GM12875 (cell line): ENCODE results near the gene MEGF11.

Source experiments
- H3K4me3 ChIP-seq: one replicate; pipeline ENCODE4 v1.5.1; 2011; ENCODE audit warnings: low read depth, low read length, control low read depth
- CTCF ChIP-seq: IDR thresholded peaks from 2 replicates; pipeline ENCODE4 v1.5.1; 2011; ENCODE audit warnings: low read depth, mild to moderate bottlenecking, control low read depth, inconsistent platforms, low read length, moderate library complexity, borderline replicate concordance; ENCODE audit not compliant: insufficient read depth

MEGF11 gene

GRCh38 chr15:66293419-66294156, 40.0 kb upstream of the MEGF11 start, which contains the start of gene DIS3L:
Gene DIS3L, plus strand, starts transcription at chr15:66293568. Its CDS starts 29 bp downstream, at chr15:66293597.
- no peak for TF ChIP-seq CTCF
- peak within 1 kb of the TSS; percentile 52 for H3K4me3 ChIP-seq

GRCh38 chr15:66292571-66293418, 39.2 kb upstream of the MEGF11 start:
- no peak for TF ChIP-seq CTCF
- H3K4me3 ChIP-seq, result peak overlapping the region; percentile 52

- TF ChIP-seq CTCF, result no peak
- no peak overlapping the region for H3K4me3 ChIP-seq
Measured at GRCh38 chr15:66291816-66292570, 38.4 kb upstream of the MEGF11 start.

DNA sequence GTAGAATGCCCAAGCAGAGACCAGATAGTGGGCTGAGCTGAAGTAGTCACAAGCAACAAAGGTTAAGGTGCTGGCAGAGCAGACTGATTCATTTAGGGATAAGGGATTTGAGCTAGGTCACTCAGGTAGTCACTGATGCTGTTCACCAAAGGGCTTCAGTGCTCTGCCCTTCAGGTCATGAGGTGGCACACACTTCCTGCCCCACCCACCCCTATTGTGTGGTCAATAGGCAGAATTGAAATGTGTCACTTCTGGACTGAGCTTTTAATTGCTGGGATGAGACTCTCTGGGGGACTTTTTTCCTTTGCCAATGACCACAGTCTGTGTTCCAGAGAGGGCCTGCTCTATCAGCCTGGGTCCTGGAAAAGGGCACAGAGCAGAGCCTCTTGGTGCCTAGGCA, 37.0 kb upstream of the MEGF11 start:
- H3K4me3 ChIP-seq, result no peak overlapping the region
- TF ChIP-seq CTCF, result no peak

DNA sequence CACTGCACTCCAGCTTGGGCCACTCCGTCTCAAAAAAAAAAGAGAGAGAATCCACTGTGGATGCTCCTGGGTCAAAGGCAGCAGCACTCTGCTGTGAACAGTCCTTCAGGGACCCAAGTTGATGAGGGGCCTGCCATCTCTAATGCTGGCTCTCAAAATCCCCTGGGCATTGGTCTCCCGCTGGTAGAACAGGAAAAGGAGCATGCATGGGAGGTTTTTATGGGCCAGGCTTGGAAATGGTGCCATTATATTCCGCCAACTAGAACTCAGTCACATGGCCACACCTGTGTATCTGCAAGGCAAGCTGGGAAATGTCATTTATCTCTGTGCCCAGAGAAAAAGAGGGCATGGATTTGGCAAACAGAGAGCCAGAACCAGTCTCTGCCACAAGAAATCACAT, 36.5 kb upstream of the MEGF11 start:
- TF ChIP-seq CTCF, result no peak
- no peak overlapping the region for H3K4me3 ChIP-seq

DNA sequence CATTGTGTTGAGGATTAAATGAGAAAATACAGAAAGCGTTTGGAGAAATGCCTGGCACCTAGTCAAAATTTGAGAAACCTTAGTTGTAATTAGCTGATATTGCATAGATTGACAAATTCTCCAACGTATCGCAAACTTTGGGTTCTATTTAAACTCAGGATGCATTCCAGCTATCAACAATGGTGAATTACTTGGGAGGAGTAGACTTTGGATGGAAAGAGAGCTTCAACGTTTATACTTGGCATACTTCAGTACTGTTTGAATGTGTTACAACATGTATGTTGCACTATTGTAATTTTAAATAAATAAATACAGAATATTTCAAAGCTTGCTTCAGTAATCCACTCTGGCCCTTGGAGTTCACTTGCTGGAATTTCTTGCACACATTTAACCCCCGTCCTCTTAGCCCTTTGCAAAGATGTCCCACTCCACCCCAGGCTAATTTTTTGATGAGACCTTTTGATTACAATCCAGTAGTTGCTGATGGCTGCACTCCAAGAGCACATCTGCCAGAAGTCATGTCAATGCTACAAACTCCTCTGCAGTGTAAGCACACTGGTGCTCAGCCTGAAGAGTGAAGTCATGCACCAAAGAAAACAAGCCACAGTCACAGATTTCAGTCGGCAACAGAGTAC, 35.1 kb upstream of the MEGF11 start:
- no peak overlapping the region for H3K4me3 ChIP-seq
- TF ChIP-seq CTCF, result no peak
